ENCODE results near the gene CST2.

CST2 gene

DNA sequence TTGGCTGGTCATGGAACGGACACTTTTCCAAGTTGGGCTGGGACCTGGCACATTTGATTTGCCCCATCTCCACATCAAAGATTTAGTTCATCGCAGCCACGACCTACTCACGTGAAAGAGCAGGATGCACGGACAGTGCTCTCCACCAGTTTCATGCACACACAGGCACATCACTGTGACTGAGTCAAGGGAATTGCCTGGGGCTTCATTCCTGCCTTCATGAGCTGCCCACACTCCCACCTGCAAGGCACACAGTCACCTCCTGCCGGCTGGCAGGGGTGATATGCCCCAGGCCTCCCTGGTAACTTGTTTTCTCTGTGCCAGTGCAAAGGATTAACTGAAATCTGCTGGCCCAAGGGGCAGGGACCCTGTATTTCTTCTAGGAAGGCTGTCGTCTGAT lies 52.4 kb downstream of the CST2 start:
- H3K27ac ChIP-seq = no peak overlapping the region
- TF ChIP-seq ZFX (IDR thresholded peaks at IDR 0.05) = no peak
- TF ChIP-seq, protein P1, sequence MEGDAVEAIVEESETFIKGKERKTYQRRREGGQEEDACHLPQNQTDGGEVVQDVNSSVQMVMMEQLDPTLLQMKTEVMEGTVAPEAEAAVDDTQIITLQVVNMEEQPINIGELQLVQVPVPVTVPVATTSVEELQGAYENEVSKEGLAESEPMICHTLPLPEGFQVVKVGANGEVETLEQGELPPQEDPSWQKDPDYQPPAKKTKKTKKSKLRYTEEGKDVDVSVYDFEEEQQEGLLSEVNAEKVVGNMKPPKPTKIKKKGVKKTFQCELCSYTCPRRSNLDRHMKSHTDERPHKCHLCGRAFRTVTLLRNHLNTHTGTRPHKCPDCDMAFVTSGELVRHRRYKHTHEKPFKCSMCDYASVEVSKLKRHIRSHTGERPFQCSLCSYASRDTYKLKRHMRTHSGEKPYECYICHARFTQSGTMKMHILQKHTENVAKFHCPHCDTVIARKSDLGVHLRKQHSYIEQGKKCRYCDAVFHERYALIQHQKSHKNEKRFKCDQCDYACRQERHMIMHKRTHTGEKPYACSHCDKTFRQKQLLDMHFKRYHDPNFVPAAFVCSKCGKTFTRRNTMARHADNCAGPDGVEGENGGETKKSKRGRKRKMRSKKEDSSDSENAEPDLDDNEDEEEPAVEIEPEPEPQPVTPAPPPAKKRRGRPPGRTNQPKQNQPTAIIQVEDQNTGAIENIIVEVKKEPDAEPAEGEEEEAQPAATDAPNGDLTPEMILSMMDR (conservative IDR thresholded peaks at IDR 0.05) = no peak

All from C4-2B (cell line).